Stimulated activated naive CD4-positive, alpha-beta T cell treated with Interleukin-2 at 50 U/mL for 16 hours (primary cell): ENCODE data around the gene RNF114.
"Not testable (repeated sequence)": the region's sequence is repeated elsewhere in the genome, so short reads cannot be mapped to it uniquely, and the experiment has no call there.

ENCODE experiments used
- DNase-seq: peaks from one replicate; lab custom pipeline; 2025; lab: John Stamatoyannopoulos, UW

The RNF114 gene

DNA sequence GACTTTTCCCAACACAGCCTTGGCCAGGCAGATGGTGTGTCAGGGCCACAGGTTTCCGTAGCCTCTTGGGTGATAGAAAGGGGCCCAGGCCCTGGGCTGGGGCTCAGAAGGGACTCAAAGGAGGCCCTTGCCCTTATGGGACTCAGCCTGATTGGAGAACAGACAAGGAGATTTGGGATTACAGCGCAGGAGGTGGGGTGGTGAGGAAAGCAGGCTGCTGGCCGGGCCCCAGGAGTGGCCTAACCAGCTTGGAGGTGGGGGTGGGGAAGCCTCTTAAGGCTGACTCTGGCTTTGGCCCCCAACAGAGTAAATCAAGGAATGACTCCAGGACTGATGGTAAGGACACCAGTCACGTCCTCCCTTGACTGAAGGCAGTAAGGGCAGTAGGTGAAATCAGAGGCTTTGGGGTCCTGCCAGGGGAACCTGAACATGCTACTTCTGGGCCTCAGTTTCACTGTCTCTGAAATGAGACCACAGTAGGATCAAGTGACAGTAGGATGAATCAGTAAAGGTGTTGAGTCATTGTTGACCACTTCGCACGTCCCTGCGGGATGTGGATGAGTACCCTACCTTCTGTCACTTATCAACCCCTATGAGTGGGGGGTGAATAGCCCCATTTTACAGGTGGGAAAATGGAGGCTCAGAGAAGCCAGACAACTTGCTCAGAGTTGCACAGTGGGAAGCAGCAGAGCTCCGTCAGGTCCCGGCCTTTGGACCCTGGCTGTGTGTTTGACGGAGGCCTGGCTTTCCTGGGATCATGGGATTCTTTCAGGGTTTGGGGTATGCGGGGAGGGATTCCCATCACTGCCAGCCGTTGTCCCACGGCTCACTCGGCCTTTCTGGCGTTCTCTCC is 51.0 kb downstream of the RNF114 start:
- DNase-seq = no peak

DNA sequence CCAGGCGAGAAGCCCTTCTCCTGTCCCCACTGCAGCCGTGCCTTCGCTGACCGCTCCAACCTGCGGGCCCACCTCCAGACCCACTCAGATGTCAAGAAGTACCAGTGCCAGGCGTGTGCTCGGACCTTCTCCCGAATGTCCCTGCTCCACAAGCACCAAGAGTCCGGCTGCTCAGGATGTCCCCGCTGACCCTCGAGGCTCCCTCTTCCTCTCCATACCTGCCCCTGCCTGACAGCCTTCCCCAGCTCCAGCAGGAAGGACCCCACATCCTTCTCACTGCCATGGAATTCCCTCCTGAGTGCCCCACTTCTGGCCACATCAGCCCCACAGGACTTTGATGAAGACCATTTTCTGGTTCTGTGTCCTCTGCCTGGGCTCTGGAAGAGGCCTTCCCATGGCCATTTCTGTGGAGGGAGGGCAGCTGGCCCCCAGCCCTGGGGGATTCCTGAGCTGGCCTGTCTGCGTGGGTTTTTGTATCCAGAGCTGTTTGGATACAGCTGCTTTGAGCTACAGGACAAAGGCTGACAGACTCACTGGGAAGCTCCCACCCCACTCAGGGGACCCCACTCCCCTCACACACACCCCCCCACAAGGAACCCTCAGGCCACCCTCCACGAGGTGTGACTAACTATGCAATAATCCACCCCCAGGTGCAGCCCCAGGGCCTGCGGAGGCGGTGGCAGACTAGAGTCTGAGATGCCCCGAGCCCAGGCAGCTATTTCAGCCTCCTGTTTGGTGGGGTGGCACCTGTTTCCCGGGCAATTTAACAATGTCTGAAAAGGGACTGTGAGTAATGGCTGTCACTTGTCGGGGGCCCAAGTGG is 51.9 kb downstream of the RNF114 start:
- no peak for DNase-seq

DNA sequence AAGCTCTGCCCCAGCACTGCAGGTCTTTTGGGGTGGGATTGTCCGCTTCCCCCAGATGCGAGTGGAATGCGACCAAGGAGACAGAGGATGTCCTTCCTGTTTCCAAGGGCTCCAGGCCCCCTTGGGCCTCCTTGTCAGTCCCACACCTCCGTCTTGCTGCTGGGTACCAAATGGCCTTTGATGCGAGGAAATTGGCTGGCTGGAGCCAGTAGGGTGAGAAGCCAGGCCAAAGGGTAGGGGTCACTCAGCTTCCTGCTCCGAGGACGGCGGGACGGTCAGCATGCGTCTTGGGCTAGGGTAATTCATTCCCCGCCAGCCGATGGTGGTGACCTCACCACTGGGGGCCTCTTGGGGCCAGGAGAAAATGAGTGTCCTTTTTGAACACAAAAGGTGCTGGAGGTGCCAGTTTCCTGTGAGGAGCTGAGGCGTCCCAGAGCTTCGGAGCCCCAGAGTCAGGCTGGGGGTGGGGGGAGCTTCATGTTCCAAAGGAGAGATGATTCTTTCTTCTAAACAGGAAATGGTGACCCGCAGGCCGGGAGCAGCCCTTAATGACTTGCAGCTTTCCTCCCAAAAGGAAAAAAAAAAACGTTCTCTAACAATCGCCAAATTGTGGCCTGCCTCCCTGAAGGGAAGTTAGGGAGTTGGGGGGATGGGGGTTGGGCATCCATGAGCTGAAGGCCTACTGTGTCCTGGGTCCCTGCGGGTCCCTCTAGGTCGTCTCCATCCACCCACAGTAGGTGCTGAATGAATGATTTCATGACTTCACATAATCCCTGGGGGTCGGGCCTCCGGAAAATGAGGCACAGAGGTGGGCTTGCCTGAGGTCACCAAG is 53.3 kb downstream of the RNF114 start:
- DNase-seq = no peak

DNA sequence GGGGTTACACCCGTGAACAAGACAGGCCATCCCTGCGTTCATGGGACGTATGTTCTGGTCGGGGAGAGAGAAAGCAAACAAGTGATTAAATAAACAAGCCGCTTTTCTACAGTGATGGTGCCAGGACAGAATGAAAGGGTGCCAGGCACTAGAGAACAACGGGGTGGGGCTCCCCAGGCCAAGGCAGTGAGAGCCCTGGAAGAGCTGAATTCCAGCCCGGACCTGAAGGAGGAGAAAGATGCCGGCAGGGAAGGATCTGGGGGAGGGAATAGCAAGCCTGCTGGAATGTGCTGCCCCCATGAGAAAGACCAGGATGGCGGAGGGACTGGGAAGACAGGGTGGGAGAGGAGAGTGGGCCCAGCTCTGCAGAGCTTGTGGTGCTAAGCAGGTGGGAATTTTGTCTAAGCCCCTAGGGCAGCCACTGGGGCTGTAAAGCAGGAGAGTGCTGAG is 54.1 kb downstream of the RNF114 start:
- DNase-seq = no peak

DNA sequence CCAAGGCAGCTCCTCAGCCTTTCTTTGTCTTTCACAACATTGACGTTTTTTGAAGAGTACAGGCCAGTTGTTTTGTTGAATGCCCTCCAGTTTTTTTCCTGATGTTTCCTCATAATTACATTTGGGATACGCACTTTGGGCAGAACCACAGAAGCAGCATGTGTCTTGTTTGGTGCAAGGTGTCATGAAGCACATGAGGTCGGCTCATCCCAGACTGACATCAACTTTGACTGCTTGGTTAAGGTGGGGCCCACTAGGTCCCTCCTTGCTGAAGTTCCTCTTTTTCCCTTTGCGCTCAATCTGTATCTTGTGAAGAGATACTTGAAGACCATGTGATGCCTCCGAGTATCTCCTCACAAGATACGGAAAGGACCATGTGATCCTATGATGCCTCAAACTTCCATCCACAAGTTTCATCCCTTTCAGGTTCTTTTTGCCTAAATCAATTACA is 57.1 kb downstream of the RNF114 start:
- DNase-seq = no peak

DNA sequence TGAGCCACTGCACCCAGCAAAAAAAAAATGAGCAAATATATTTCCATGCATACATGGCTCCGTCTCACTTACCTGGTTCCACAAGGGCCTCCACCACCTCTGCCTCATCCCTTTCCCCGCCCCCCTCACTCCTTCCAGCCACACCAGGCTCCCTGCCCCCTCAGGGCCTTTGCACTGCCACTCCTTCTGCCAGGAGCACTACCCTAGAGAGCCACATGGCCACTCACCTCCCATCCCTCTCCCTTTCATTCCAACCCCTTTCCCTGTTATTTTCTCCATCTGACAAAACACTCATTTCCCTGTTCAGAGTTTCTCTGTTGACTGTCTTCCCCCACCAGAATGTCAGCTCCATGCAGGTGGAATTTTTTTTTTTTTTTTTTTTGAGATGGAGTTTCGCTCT is 59.4 kb downstream of the RNF114 start:
- DNase-seq = no peak

DNA sequence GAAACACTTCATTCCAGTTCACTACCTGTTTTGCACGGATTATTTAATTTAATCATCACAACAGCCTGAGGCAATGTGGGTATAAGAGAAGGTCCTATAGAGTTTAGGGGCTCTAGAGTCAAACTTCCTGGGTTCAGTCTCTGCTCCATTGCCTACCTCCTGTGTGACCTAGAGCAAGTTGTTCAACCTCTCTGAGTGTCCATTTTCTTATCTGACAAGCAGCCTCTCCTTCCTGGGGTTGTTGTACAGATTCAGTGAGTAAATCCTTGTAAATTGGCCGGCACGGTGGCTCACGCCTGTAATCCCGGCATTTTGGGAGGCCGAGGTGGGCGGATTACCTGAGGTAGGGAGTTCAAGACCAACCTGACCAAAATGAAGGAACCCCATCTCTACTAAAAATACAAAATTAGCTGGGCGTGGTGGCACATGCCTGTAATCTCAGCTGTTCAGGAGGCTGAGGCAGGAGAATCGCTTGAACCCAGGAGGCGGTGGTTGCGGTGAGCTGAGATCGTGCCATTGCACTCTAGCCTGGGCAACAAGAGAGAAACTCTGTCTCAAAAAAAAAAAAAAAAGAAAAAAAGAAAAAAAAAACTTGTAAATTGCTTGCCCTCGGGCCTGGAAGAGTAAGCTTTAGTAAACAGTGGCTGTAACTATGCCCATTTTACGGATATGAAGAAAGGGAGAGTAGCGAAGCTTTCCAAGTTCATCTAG is 62.4 kb downstream of the RNF114 start:
- not testable (repeated sequence) for DNase-seq

DNA sequence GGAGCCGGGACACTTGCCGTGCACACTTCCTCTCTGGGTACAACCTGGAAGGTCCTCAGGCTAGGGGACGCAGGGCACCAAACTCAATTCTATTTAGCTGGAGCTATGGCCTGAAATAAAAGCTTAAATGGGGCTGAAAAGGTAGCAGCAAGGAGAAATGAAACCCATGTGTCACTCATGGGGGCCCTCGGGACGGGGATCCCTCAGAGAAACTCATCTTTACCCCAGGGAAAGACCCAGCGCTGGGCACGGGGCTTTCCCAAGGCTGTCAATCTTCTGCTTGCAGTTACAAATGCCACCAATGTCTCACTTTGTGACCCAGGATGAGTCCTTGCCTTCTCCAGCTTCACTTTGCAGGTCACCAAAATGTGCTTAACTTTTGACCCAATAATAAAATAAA is 63.1 kb downstream of the RNF114 start:
- no peak for DNase-seq

DNA sequence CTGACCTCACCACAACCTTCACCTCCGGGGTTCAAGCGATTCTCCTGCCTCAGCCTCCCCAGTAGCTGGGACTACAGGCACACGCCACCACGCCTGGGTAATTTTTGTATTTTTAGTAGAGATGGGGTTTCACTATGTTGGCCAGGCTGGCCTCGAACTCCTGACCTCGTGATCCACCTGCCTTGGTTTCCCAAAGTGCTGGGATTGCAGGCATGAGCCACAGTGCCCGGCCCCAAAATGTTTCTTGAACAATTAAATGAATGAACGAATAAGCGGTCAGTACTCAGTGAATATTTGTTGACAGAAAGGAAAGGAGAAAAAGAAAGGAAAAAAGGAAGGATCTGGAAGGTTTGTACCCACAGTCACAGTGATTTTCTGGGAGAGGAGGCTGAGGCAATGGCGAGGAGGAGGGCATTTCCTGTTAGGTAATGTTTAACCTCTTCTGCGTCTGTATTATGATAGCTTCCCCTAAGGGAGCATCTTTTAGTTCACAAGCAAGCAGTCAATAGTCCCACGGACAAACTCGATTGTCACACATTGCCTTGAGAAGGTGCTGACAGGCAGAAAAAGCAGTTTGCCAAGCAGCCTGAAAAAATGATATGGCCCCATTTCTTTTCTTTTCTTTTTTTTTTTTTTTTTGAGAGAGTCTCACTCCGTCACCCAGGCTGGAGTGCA is 64.5 kb downstream of the RNF114 start:
- not testable (repeated sequence) for DNase-seq

DNA sequence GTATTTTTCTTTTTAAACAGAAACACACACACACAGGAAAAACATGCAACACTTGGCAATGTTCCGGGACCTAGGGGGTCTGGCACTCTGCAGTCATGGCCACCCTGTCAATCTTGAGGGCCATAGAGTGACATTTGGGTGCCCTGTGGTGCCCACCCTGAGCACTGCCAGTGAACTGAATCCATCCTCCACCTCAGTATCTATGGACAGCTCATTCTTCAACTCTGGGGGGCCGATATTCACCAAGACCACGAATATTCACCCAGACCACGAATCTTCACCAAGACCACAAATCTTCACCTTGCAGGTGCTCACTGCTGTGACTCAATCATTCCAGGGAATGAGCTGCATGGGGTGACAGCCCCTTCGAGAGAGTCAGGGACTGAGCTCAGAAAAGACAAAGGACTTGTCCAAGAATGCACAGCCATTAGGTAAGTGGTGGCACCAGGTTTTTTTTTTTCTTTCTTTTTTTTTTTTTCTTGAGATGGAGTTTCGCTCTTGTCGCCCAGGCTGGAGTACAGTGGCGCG is 65.7 kb downstream of the RNF114 start:
- DNase-seq = no peak

DNA sequence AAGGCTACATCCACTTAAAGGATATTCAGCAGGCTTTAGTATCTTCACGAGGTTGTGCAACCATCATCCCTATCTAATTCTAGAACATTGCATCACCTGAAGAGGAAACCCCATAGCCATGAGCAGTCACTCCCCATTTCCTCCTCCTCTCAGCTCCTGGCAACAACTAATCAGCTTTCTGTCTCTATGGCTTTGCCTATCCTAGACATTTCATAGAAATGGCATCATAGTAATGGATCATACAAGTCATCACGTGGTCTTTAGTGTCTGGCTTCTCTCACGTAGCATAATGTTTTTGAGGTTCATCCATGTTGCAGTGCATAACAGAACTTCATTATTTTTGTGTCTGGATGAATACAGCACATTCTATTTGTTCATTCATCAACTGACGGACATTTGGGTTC is 67.1 kb downstream of the RNF114 start:
- no peak for DNase-seq
